Parathyroid adenoma (tissue), 2 donors: ENCODE results near the gene ANKDD1A.

Experiments
- H2AFZ ChIP-seq: fragments of 300-600 bp; sonication (generic); one replicate; pipeline ENCODE4 v1.7.0; 2017; ENCODE audit warnings: antibody characterized with exemption, mild to moderate bottlenecking
- H3K27ac ChIP-seq: fragments of 300-600 bp; sonication (generic); one replicate; pipeline ENCODE4 v1.7.0; 2017
- H3K27me3 ChIP-seq: fragments of 300-600 bp; sonication (generic); one replicate; pipeline ENCODE4 v1.7.0; 2017; ENCODE audit warnings: low read length; ENCODE audit not compliant: control insufficient read depth, insufficient read depth
- H3K36me3 ChIP-seq: fragments of 300-600 bp; sonication (generic); one replicate; pipeline ENCODE4 v1.7.0; 2017; ENCODE audit warnings: low read length; ENCODE audit not compliant: control insufficient read depth, insufficient read depth
- H3K4me1 ChIP-seq: fragments of 300-600 bp; sonication (generic); one replicate; pipeline ENCODE4 v1.7.0; 2017; ENCODE audit warnings: control low read depth
- H3K4me2 ChIP-seq: fragments of 300-600 bp; sonication (generic); one replicate; pipeline ENCODE4 v1.7.0; 2017; ENCODE audit warnings: low read length
- H3K4me3 ChIP-seq: fragments of 300-600 bp; sonication (generic); one replicate; pipeline ENCODE4 v1.7.0; 2017; ENCODE audit warnings: low read depth, low read length
- H3K79me2 ChIP-seq: fragments of 300-600 bp; sonication (generic); one replicate; pipeline ENCODE4 v1.7.0; 2017; ENCODE audit warnings: control low read depth
- H3K9ac ChIP-seq: fragments of 300-600 bp; sonication (generic); one replicate; pipeline ENCODE4 v1.7.0; 2017; ENCODE audit warnings: mild to moderate bottlenecking
- H3K9me3 ChIP-seq: fragments of 300-600 bp; sonication (generic); one replicate; pipeline ENCODE4 v1.7.0; 2017; ENCODE audit warnings: low read length; ENCODE audit not compliant: control insufficient read depth
- CTCF ChIP-seq: fragments of 300-600 bp; sonication (generic); IDR thresholded peaks from one replicate; pipeline ENCODE4 v1.7.0; 2017; ENCODE audit warnings: antibody characterized with exemption, mild to moderate bottlenecking
- donor health status: primary hyperparathyroidism.

Gene ANKDD1A

GRCh38 chr15:64987136-64987535 is 75.4 kb downstream of the ANKDD1A start:
- Histone ChIP-seq H3K79me2 (no peaks in the 10 kb centered on the region), H3K27ac (no peak overlapping the region), H3K4me2 (peak overlapping the region; percentile 14), H3K4me1 (no peaks in the 10 kb centered on the region), H3K4me3 (no peak overlapping the region), H3K36me3 (no peaks in the 10 kb centered on the region), H2AFZ (no peak overlapping the region), H3K9ac (no peak overlapping the region), H3K9me3 (no peaks in the 10 kb centered on the region), H3K27me3 (no peaks in the 10 kb centered on the region)
- TF ChIP-seq CTCF: no peak

GRCh38 chr15:64989416-64990167 is 77.9 kb downstream of the ANKDD1A start, which contains the start of gene SPG21:
SPG21 (minus strand) TSS chr15:64989914; CDS start chr15:64983569, 6,345 bp downstream.
- H3K9ac ChIP-seq: peak within 1 kb of the TSS; percentile 35
- no peaks in the 10 kb centered on the region for H3K4me1 ChIP-seq
- no peak for TF ChIP-seq CTCF

GRCh38 chr15:64990168-64990470 is 78.4 kb downstream of the ANKDD1A start:
- Histone ChIP-seq H3K27me3 (no peaks in the 10 kb centered on the region), H3K79me2 (no peaks in the 10 kb centered on the region), H3K36me3 (no peaks in the 10 kb centered on the region), H3K9ac (peak overlapping the region; percentile 35), H3K27ac (peak overlapping the region; percentile 81), H3K4me2 (peak overlapping the region; percentile 71), H2AFZ (peak overlapping the region; percentile 85), H3K9me3 (no peaks in the 10 kb centered on the region), H3K4me1 (no peaks in the 10 kb centered on the region), H3K4me3 (peak overlapping the region; percentile 74)
- TF ChIP-seq CTCF: no peak

More at GRCh38 chr15:64989416-64990167, 77.9 kb downstream of the ANKDD1A start, which contains the start of gene SPG21:
- Histone ChIP-seq H3K79me2 (no peaks in the 10 kb centered on the region), H3K27me3 (no peaks in the 10 kb centered on the region), H2AFZ (peak within 1 kb of the TSS; percentile 90), H3K4me2 (peak within 1 kb of the TSS; percentile 98), H3K36me3 (no peaks in the 10 kb centered on the region), H3K9me3 (no peaks in the 10 kb centered on the region), H3K4me3 (peak within 1 kb of the TSS; percentile 95), H3K27ac (peak within 1 kb of the TSS; percentile 81)

- peak overlapping the region; percentile 8 for H2AFZ ChIP-seq
- no peaks in the 10 kb centered on the region for H3K36me3 ChIP-seq
- H3K27me3 ChIP-seq: no peaks in the 10 kb centered on the region
- H3K4me3 ChIP-seq: no peak overlapping the region
- H3K79me2 ChIP-seq: no peaks in the 10 kb centered on the region
- H3K9me3 ChIP-seq: no peaks in the 10 kb centered on the region
- H3K27ac ChIP-seq: no peak overlapping the region
- no peak overlapping the region for H3K4me2 ChIP-seq
- no peaks in the 10 kb centered on the region for H3K4me1 ChIP-seq
- H3K9ac ChIP-seq: no peak overlapping the region
- TF ChIP-seq CTCF: no peak
Observed at GRCh38 chr15:64991536-64992135, 79.9 kb downstream of the ANKDD1A start.
